SK-N-SH treated with all-trans-retinoic acid at 6 μM for 48 hours (cell line): Measurements from ENCODE around the gene FABP2.

Experiments
- ATAC-seq: fragments of 200-7000 bp; cut with Tn5 transposase; 3 replicates; pipeline ENCODE4 v1.9.1; 2020; ENCODE audit warnings: mild to moderate bottlenecking, moderate library complexity
- BACH2 ChIP-seq: fragments of 250-450 bp; sonication (Bioruptor Pico); IDR thresholded peaks from 2 replicates; pipeline ENCODE4 v1.9.0; 2021; ENCODE audit warnings: mild to moderate bottlenecking, borderline replicate concordance
- CSDC2 ChIP-seq: fragments of 250-450 bp; sonication (Bioruptor Pico); IDR thresholded peaks from 2 replicates; pipeline ENCODE4 v1.5.0; 2020; ENCODE audit warnings: mild to moderate bottlenecking, moderate library complexity
- ESRRG ChIP-seq: fragments of 250-450 bp; sonication (Bioruptor Pico); IDR thresholded peaks from 2 replicates; pipeline ENCODE4 v1.6.1; 2021; ENCODE audit warnings: mild to moderate bottlenecking
- ISL1 ChIP-seq: fragments of 250-450 bp; sonication (Bioruptor Pico); IDR thresholded peaks from 2 replicates; pipeline ENCODE4 v2.1.2; 2022; ENCODE audit warnings: mild to moderate bottlenecking, moderate library complexity
- OSR1 ChIP-seq: fragments of 250-450 bp; sonication (Bioruptor Pico); IDR thresholded peaks from 2 replicates; pipeline ENCODE4 v1.8.0; 2022; ENCODE audit warnings: moderate library complexity, mild to moderate bottlenecking, inconsistent platforms
- RARB ChIP-seq: fragments of 250-450 bp; sonication (Bioruptor Pico); IDR thresholded peaks from 2 replicates; pipeline ENCODE4 v1.8.0; 2021; ENCODE audit warnings: mild to moderate bottlenecking, moderate library complexity
- SNAI2 ChIP-seq: fragments of 250-450 bp; sonication (Bioruptor Pico); IDR thresholded peaks from 2 replicates; pipeline ENCODE4 v1.5.0; 2020; ENCODE audit warnings: mild to moderate bottlenecking, moderate library complexity
- TCF4 ChIP-seq: fragments of 250-450 bp; sonication (Bioruptor Pico); IDR thresholded peaks from 2 replicates; pipeline ENCODE4 v1.8.0; 2021; ENCODE audit warnings: mild to moderate bottlenecking, moderate library complexity, borderline replicate concordance
- TOX ChIP-seq: fragments of 250-450 bp; sonication (Bioruptor Pico); IDR thresholded peaks from 2 replicates; pipeline ENCODE4 v1.8.0; 2021; ENCODE audit warnings: mild to moderate bottlenecking, moderate library complexity, borderline replicate concordance
- ZC3H10 ChIP-seq: fragments of 250-450 bp; sonication (Bioruptor Pico); IDR thresholded peaks from 2 replicates; pipeline ENCODE4 v1.5.1; 2021; ENCODE audit warnings: mild to moderate bottlenecking, moderate library complexity
- ZFP3 ChIP-seq: fragments of 250-450 bp; sonication (Bioruptor Pico); IDR thresholded peaks from 2 replicates; pipeline ENCODE4 v1.5.0; 2020; ENCODE audit warnings: mild to moderate bottlenecking, moderate library complexity
- ZFP30 ChIP-seq: fragments of 450-650 bp; formaldehyde crosslinking; IDR thresholded peaks from 2 replicates; pipeline ENCODE4 v1.5.0; 2022; ENCODE audit warnings: mild to moderate bottlenecking, moderate library complexity
- ZNF70 ChIP-seq: fragments of 450-650 bp; formaldehyde crosslinking; IDR thresholded peaks from 2 replicates; pipeline ENCODE4 v1.5.0; 2020; ENCODE audit warnings: mild to moderate bottlenecking, moderate library complexity
- ZNF8 ChIP-seq: fragments of 450-650 bp; formaldehyde crosslinking; IDR thresholded peaks from 2 replicates; pipeline ENCODE4 v1.5.0; 2020; ENCODE audit warnings: mild to moderate bottlenecking, moderate library complexity
- TF ChIP-seq, protein P1 (sequence below): fragments of 250-450 bp; sonication (Bioruptor Pico); IDR thresholded peaks from 2 replicates; pipeline ENCODE4 v1.5.1; 2021; ENCODE audit warnings: mild to moderate bottlenecking, moderate library complexity
- TF ChIP-seq, protein P2 (sequence below): fragments of 250-450 bp; sonication (Bioruptor Pico); IDR thresholded peaks from 2 replicates; pipeline ENCODE4 v1.8.0; 2021; ENCODE audit warnings: low read depth, mild to moderate bottlenecking, moderate library complexity, borderline replicate concordance
- TF ChIP-seq, protein P3 (sequence below): fragments of 250-450 bp; sonication (Bioruptor Pico); IDR thresholded peaks from 2 replicates; pipeline ENCODE4 v1.5.1; 2020; ENCODE audit warnings: low read depth, mild to moderate bottlenecking, moderate library complexity
- TF ChIP-seq, protein P4 (sequence below): fragments of 250-450 bp; sonication (Bioruptor Pico); IDR thresholded peaks from 2 replicates; pipeline ENCODE4 v1.5.0; 2020; ENCODE audit warnings: mild to moderate bottlenecking, moderate library complexity
- TF ChIP-seq, protein P5 (sequence below): fragments of 250-450 bp; sonication (Bioruptor Pico); IDR thresholded peaks from 2 replicates; pipeline ENCODE4 v1.8.0; 2020; ENCODE audit warnings: mild to moderate bottlenecking, moderate library complexity, borderline replicate concordance

The FABP2 gene

DNA sequence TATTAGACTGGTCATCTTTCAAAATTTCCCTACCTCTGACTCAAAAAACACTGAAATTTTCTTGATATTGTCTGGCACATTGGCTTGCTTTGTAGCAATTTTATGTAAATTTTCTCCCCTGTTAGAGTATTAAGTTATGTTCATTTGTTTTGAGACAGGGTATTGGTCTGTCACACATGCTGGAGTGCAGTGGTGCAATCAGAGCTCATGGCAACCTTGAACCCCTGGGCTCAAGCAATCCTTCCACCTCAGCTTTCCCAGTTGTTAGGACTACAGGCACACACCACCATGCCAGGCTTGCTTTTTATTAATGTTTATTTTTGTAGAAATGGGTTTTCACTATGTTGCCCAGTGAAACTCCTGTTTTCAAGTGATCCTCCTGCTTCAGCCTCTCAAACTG is 17.5 kb downstream of the FABP2 start:
- ATAC-seq, result no peak
- TF ChIP-seq, protein P1, sequence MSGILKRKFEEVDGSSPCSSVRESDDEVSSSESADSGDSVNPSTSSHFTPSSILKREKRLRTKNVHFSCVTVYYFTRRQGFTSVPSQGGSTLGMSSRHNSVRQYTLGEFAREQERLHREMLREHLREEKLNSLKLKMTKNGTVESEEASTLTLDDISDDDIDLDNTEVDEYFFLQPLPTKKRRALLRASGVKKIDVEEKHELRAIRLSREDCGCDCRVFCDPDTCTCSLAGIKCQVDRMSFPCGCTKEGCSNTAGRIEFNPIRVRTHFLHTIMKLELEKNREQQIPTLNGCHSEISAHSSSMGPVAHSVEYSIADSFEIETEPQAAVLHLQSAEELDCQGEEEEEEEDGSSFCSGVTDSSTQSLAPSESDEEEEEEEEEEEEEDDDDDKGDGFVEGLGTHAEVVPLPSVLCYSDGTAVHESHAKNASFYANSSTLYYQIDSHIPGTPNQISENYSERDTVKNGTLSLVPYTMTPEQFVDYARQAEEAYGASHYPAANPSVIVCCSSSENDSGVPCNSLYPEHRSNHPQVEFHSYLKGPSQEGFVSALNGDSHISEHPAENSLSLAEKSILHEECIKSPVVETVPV (CRISPR knock-in tag), result no peak
- TF ChIP-seq BACH2 (CRISPR knock-in tag) (no peak), OSR1 (CRISPR knock-in tag) (no peak), TCF4 (CRISPR knock-in tag) (no peak), CSDC2 (no peak), ZC3H10 (CRISPR knock-in tag) (no peak), ZNF8 (CRISPR knock-in tag) (no peak), ISL1 (no peak), ZFP30 (CRISPR knock-in tag) (no peak), ESRRG (CRISPR knock-in tag) (no peak)
- TF ChIP-seq, protein P2, sequence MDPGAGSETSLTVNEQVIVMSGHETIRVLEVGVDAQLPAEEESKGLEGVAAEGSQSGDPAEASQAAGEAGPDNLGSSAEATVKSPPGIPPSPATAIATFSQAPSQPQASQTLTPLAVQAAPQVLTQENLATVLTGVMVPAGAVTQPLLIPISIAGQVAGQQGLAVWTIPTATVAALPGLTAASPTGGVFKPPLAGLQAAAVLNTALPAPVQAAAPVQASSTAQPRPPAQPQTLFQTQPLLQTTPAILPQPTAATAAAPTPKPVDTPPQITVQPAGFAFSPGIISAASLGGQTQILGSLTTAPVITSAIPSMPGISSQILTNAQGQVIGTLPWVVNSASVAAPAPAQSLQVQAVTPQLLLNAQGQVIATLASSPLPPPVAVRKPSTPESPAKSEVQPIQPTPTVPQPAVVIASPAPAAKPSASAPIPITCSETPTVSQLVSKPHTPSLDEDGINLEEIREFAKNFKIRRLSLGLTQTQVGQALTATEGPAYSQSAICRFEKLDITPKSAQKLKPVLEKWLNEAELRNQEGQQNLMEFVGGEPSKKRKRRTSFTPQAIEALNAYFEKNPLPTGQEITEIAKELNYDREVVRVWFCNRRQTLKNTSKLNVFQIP (CRISPR knock-in tag), result no peak
- TF ChIP-seq, protein P3, sequence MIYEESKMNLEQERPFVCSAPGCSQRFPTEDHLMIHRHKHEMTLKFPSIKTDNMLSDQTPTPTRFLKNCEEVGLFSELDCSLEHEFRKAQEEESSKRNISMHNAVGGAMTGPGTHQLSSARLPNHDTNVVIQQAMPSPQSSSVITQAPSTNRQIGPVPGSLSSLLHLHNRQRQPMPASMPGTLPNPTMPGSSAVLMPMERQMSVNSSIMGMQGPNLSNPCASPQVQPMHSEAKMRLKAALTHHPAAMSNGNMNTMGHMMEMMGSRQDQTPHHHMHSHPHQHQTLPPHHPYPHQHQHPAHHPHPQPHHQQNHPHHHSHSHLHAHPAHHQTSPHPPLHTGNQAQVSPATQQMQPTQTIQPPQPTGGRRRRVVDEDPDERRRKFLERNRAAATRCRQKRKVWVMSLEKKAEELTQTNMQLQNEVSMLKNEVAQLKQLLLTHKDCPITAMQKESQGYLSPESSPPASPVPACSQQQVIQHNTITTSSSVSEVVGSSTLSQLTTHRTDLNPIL (CRISPR knock-in tag), result no peak
- TF ChIP-seq, protein P4, sequence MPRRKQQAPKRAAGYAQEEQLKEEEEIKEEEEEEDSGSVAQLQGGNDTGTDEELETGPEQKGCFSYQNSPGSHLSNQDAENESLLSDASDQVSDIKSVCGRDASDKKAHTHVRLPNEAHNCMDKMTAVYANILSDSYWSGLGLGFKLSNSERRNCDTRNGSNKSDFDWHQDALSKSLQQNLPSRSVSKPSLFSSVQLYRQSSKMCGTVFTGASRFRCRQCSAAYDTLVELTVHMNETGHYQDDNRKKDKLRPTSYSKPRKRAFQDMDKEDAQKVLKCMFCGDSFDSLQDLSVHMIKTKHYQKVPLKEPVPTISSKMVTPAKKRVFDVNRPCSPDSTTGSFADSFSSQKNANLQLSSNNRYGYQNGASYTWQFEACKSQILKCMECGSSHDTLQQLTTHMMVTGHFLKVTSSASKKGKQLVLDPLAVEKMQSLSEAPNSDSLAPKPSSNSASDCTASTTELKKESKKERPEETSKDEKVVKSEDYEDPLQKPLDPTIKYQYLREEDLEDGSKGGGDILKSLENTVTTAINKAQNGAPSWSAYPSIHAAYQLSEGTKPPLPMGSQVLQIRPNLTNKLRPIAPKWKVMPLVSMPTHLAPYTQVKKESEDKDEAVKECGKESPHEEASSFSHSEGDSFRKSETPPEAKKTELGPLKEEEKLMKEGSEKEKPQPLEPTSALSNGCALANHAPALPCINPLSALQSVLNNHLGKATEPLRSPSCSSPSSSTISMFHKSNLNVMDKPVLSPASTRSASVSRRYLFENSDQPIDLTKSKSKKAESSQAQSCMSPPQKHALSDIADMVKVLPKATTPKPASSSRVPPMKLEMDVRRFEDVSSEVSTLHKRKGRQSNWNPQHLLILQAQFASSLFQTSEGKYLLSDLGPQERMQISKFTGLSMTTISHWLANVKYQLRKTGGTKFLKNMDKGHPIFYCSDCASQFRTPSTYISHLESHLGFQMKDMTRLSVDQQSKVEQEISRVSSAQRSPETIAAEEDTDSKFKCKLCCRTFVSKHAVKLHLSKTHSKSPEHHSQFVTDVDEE (CRISPR knock-in tag), result no peak

DNA sequence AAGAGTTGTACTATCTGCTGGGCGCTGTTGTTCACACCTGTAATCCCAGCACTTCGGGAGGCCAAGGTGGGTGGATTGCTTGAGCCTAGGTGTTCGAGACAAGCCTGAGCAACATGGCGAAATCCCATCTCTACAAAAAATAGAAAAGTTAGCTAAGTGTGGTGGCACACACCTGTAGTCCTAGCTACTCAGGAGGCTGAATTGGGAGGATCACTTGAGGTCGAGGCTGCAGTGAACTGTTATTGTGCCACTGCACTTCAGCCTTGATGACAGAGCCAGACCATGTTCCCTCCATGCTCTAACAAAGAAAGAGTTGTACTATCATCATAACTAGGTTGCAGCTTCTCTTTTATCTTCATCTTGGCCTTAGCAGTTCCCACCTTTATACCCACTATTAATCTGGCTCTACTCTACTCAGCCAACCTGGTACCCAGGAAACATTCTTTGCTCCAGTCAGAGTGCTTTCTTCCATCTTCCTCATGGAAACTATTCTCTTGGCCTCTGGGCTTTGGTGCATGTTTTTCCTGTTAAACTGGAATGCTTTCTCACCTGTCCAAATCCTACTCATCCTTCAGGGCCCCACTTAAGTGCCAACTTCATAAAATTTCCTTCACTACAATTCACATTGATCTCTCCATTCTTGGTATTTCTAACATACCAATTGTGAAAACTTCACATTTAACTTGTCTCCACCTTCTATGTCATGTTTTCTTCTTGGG is 18.2 kb downstream of the FABP2 start:
- ATAC-seq, result no peak
- TF ChIP-seq OSR1 (CRISPR knock-in tag), result no peak
- TF ChIP-seq, protein P1 (CRISPR knock-in tag), result no peak
- TF ChIP-seq TCF4 (CRISPR knock-in tag), result no peak

DNA sequence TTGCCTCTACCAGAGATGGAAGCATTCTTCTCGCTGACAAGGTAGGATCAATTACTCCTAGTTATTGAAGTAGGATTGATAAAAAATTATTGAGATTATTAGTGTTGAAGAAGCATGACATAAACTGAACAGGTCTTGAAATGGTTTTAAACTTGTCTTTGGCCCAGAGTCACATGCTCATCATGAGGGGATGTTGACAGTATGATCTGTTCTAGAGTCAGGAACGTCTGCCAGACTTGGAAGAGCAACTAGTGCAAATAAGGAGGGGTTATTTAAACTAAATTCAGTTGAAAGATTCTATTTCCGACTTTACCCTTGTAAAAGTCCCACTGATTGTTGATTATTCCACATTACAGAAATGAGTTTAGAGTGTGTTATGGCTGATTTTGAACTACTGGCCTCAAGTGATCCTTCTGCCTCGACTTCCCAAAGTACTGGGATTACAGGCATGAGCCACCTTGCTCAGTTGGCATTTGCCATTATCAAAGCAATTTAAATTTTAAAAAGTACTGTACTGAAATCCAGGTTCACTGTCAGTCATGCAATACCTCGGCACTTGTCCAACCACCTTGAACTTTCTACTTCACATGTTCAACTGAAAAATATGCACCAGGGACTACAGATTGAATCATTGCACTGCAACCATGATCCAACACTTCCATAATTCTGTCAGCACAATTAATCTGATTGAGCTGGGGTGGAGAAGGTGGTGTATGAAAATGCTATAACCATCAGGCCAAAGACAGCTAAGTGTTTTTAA is 19.7 kb downstream of the FABP2 start:
- no peak for ATAC-seq
- no peak for TF ChIP-seq TOX (CRISPR knock-in tag)
- TF ChIP-seq TCF4 (CRISPR knock-in tag), result no peak
- TF ChIP-seq, protein P1 (CRISPR knock-in tag), result no peak
- no peak for TF ChIP-seq ZFP3
- TF ChIP-seq OSR1 (CRISPR knock-in tag), result no peak
- no peak for TF ChIP-seq SNAI2 (CRISPR knock-in tag)
- no peak for TF ChIP-seq ZFP30 (CRISPR knock-in tag)
- TF ChIP-seq, protein P4 (CRISPR knock-in tag), result no peak
- TF ChIP-seq, protein P5, sequence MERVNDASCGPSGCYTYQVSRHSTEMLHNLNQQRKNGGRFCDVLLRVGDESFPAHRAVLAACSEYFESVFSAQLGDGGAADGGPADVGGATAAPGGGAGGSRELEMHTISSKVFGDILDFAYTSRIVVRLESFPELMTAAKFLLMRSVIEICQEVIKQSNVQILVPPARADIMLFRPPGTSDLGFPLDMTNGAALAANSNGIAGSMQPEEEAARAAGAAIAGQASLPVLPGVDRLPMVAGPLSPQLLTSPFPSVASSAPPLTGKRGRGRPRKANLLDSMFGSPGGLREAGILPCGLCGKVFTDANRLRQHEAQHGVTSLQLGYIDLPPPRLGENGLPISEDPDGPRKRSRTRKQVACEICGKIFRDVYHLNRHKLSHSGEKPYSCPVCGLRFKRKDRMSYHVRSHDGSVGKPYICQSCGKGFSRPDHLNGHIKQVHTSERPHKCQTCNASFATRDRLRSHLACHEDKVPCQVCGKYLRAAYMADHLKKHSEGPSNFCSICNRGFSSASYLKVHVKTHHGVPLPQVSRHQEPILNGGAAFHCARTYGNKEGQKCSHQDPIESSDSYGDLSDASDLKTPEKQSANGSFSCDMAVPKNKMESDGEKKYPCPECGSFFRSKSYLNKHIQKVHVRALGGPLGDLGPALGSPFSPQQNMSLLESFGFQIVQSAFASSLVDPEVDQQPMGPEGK (CRISPR knock-in tag), result no peak
- no peak for TF ChIP-seq ZNF8 (CRISPR knock-in tag)
- TF ChIP-seq ESRRG (CRISPR knock-in tag), result no peak
- TF ChIP-seq RARB (CRISPR knock-in tag), result no peak
- TF ChIP-seq ZNF70 (CRISPR knock-in tag), result no peak
